NT2/D1 (cell line): Measurements from ENCODE around the gene HS2ST1.

Source experiments
- SUZ12 ChIP-seq: IDR thresholded peaks from 2 replicates; pipeline ENCODE4 v1.6.1; 2011; ENCODE audit not compliant: insufficient read length, insufficient read depth; ENCODE audit errors: extremely low read depth
- YY1 ChIP-seq: IDR thresholded peaks from 2 replicates; pipeline ENCODE4 v1.6.1; 2011; ENCODE audit not compliant: insufficient read length, insufficient read depth
- ZNF274 ChIP-seq: IDR thresholded peaks from 2 replicates; pipeline ENCODE4 v1.6.1; 2011; ENCODE audit warnings: mild to moderate bottlenecking, low read depth, low read length

DNA sequence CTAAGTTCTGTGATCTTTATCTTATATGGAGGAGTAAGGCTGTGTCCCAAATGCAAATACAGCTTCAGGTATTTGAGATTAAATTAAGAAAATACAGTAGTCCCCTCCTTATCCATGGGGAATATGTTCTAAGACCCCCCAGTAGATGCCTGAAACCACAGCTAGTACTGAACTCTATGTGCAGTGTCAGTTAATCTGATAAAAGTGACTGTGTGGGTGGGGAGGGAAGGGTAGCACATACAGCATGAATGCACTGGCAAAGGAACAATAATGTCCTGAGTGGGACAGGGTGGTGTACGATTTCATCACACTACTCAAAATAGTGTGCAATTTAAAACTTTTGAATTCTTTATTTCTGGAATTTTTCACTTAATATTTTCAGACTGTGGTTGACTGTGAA lies 83.1 kb downstream of the HS2ST1 start:
- no peak for TF ChIP-seq YY1
- no peak for TF ChIP-seq ZNF274
- TF ChIP-seq SUZ12: no peak
